BJ (cell line): Measurements from ENCODE around the gene MUSK. TPM values are rescaled to one million over a fixed set of nuclear protein-coding genes. Genes with fewer than 3 reads are reported as not detected.

ENCODE experiments used
- CTCF ChIA-PET: fragments of 350-600 bp; formaldehyde crosslinking; extraction: SDS; loops from one replicate; lab custom pipeline; 2021; ENCODE audit warnings: antibody characterized with exemption, inconsistent platforms; lab: Yijun Ruan, JAX
- POLR2A ChIA-PET: fragments of 300-600 bp; sonication (Branson Sonifier 250); formaldehyde crosslinking; extraction: SDS; loops from one replicate; lab custom pipeline; 2021; ENCODE audit warnings: antibody characterized with exemption; lab: Charles Lee
- DNase-seq: peaks from one replicate; pipeline ENCODE4 v3.0.0-alpha.2; 2011; ENCODE audit warnings: low read depth
- H3K27me3 ChIP-seq: 2 replicates; pipeline ENCODE4 v1.6.0; 2011; ENCODE audit warnings: low read length; ENCODE audit not compliant: control insufficient read depth, insufficient read depth
- H3K36me3 ChIP-seq: 2 replicates; pipeline ENCODE4 v1.5.1; 2011; ENCODE audit warnings: low read length; ENCODE audit not compliant: control insufficient read depth, insufficient read depth
- H3K4me3 ChIP-seq: 2 replicates; pipeline ENCODE4 v1.5.1; 2011; ENCODE audit warnings: low read depth, mild to moderate bottlenecking, control low read depth, low read length
- CTCF ChIP-seq: IDR thresholded peaks from 2 replicates; pipeline ENCODE4 v1.5.1; 2011; ENCODE audit warnings: low read depth, mild to moderate bottlenecking, control low read depth, inconsistent platforms, low read length, moderate library complexity; ENCODE audit not compliant: insufficient read depth
- polyA plus RNA-seq: library from polyadenylated mRNA; depleted of rRNA; stranded (reverse); fragments of >200 nt; gene quantifications from 2 replicates; pipeline ENCODE4 v1.2.3, GENCODE V29; 2011

Gene MUSK
- polyA plus RNA-seq, 1 experiment: 0.04 TPM

GRCh38 chr9:110738982-110739381 lies 70.4 kb downstream of the MUSK start:
- no peaks in the 10 kb centered on the region for H3K36me3 ChIP-seq
- ChIA-PET POLR2A (no interaction called here), CTCF (interaction anchor here (0.9 to 1.4 kb wide), 3 partner anchors 8 to 23 kb away, joined by 3 to 5 read pairs (median 3); no protein-coding TSS in a partner anchor)
- H3K27me3 ChIP-seq: no peaks in the 10 kb centered on the region
- DNase-seq: no peak
- no peak overlapping the region for H3K4me3 ChIP-seq
- no peak for TF ChIP-seq CTCF

- ChIA-PET POLR2A (interaction anchor here (1.0 kb wide), 1 partner anchor 177 kb away, joined by 3 read pairs; no protein-coding TSS in a partner anchor), CTCF (no interaction called here)
- Histone ChIP-seq H3K4me3 (peak overlapping the region; percentile 1; the same call in 1 of the 2 replicates), H3K27me3 (no peaks in the 10 kb centered on the region), H3K36me3 (no peaks in the 10 kb centered on the region)
- no peak for DNase-seq
- no peak for TF ChIP-seq CTCF
Measured at GRCh38 chr9:110742741-110743371, 74.3 kb downstream of the MUSK start.

- peak; percentile 91 for DNase-seq
- CTCF ChIA-PET: interaction anchor here (1.3 kb wide), 1 partner anchor 291 kb away, joined by 3 read pairs; no protein-coding TSS in a partner anchor
- POLR2A ChIA-PET: no interaction called here
Measured at GRCh38 chr9:110744715-110745384, 76.3 kb downstream of the MUSK start.

GRCh38 chr9:110745676-110746075 lies 77.1 kb downstream of the MUSK start:
- ChIA-PET CTCF (no interaction called here), POLR2A (interaction anchor here (0.6 kb wide), 1 partner anchor 152 kb away, joined by 6 read pairs; no protein-coding TSS in a partner anchor)
- Histone ChIP-seq H3K4me3 (no peak overlapping the region), H3K27me3 (no peaks in the 10 kb centered on the region), H3K36me3 (no peaks in the 10 kb centered on the region)
- no peak for DNase-seq
- no peak for TF ChIP-seq CTCF

More at GRCh38 chr9:110744715-110745384, 76.3 kb downstream of the MUSK start:
- TF ChIP-seq CTCF: no peak
- H3K36me3 ChIP-seq: no peaks in the 10 kb centered on the region
- no peak overlapping the region for H3K4me3 ChIP-seq
- H3K27me3 ChIP-seq: no peaks in the 10 kb centered on the region

- no peak for DNase-seq
- ChIA-PET POLR2A (no interaction called here), CTCF (interaction anchor here (1.3 kb wide), 1 partner anchor 7 kb away, joined by 3 read pairs; no protein-coding TSS in a partner anchor)
- no peaks in the 10 kb centered on the region for H3K36me3 ChIP-seq
- no peak overlapping the region for H3K4me3 ChIP-seq
- no peaks in the 10 kb centered on the region for H3K27me3 ChIP-seq
- no peak for TF ChIP-seq CTCF
Measured at GRCh38 chr9:110746211-110746930, 77.8 kb downstream of the MUSK start.
